Endothelial cell of umbilical vein (primary cell): ENCODE results near the gene SPRN. TPM values are rescaled to one million over a fixed set of nuclear protein-coding genes. Genes with fewer than 3 reads are reported as not detected.
"Not testable (repeated sequence)": the region's sequence is repeated elsewhere in the genome, so short reads cannot be mapped to it uniquely, and the experiment has no call there.

Experiments used
- BruUV-seq: library from RNA; stranded (reverse); fragments of 400-500 nt; replicated peaks from 2 replicates; lab custom pipeline; 2021; lab: Mats Ljungman, UMichigan
- CTCF ChIA-PET: fragments of 300-600, 350-600 bp; sonication (Branson Sonifier 250); formaldehyde crosslinking; loops from one replicate; lab custom pipeline; 2021; ENCODE audit warnings: antibody characterized with exemption, inconsistent platforms; lab: Charles Lee
- POLR2A ChIA-PET: fragments of 300-600, 350-600 bp; sonication (Branson Sonifier 250); formaldehyde crosslinking; loops from one replicate; lab custom pipeline; 2021; ENCODE audit warnings: antibody characterized with exemption, inconsistent platforms; lab: Charles Lee
- DNase-seq: peaks from one replicate; pipeline ENCODE4 v3.0.0-alpha.2; 2011; ENCODE audit warnings: low read depth, low spot score
- FAIRE-seq: peaks from 2 replicates; lab custom pipeline; 2011; peaks lifted over from hg19 to GRCh38; lab: Jason Lieb, UNC
- H2AFZ ChIP-seq: 2 replicates; pipeline ENCODE4 v1.6.0; 2012; ENCODE audit warnings: low read depth, low read length, control low read depth, inconsistent platforms
- H3K27ac ChIP-seq: 2 replicates; pipeline ENCODE4 v1.5.1; 2011; ENCODE audit warnings: low read depth, mild to moderate bottlenecking, control low read depth, low read length, moderate library complexity; ENCODE audit not compliant: insufficient read depth
- H3K27me3 ChIP-seq, 2 experiments: 2 replicates each; pipeline versions ENCODE4 v1.6.0 to v1.6.1; 2011; ENCODE audit warnings: low read length in 2 of 2, mixed read lengths in 1 of 2; ENCODE audit not compliant: control insufficient read depth in 2 of 2, insufficient read depth in 2 of 2
- H3K36me3 ChIP-seq, 2 experiments: 2 replicates in 1 of 2; 3 replicates in 1 of 2; pipeline ENCODE4 v1.5.1; 2011; ENCODE audit warnings: low read length in 2 of 2, mild to moderate bottlenecking in 1 of 2, moderate library complexity in 1 of 2; ENCODE audit not compliant: control insufficient read depth in 2 of 2, insufficient read depth in 2 of 2; ENCODE audit errors: extremely low read depth in 1 of 2
- H3K4me1 ChIP-seq: 3 replicates; pipeline ENCODE4 v1.5.1; 2011; ENCODE audit warnings: mild to moderate bottlenecking, low read length; ENCODE audit not compliant: control insufficient read depth, insufficient read depth; ENCODE audit errors: extremely low read depth
- H3K4me2 ChIP-seq: 2 replicates; pipeline ENCODE4 v1.6.1; 2011; ENCODE audit warnings: low read length, control low read depth, mixed read lengths; ENCODE audit not compliant: insufficient read depth
- H3K4me3 ChIP-seq, 3 experiments: fragments of 200-600 bp in 1 of 3; sonication (generic), shearing (Covaris generic) in 1 of 3; replicated peaks in 1 of 3; 2 replicates each; pipeline ENCODE4 v1.5.1; 2011 to 2016; ENCODE audit warnings: control low read depth in 3 of 3, low read length in 3 of 3, mild to moderate bottlenecking in 2 of 3, inconsistent platforms in 1 of 3, low read depth in 1 of 3, moderate library complexity in 1 of 3; ENCODE audit not compliant: insufficient read depth in 1 of 3
- H3K79me2 ChIP-seq: 2 replicates; pipeline ENCODE4 v1.6.0; 2012; ENCODE audit warnings: low read length, inconsistent platforms; ENCODE audit not compliant: control insufficient read depth, insufficient read depth
- H3K9ac ChIP-seq: replicated peaks from 2 replicates; pipeline ENCODE3; 2011; ENCODE audit warnings: low read length, control low read depth; ENCODE audit not compliant: insufficient read depth; ENCODE audit errors: extremely low read depth
- H3K9me1 ChIP-seq: replicated peaks from 3 replicates; pipeline ENCODE4 v1.6.0; 2011; ENCODE audit warnings: mild to moderate bottlenecking, low read length; ENCODE audit not compliant: control insufficient read depth, insufficient read depth; ENCODE audit errors: extremely low read depth
- H3K9me3 ChIP-seq: replicated peaks from 2 replicates; pipeline ENCODE4 v1.5.1; 2012; ENCODE audit warnings: low read length, inconsistent platforms; ENCODE audit not compliant: control insufficient read depth, insufficient read depth
- H4K20me1 ChIP-seq: replicated peaks from 2 replicates; pipeline ENCODE3; 2011; ENCODE audit warnings: mild to moderate bottlenecking, low read length; ENCODE audit not compliant: control insufficient read depth, insufficient read depth; ENCODE audit errors: extremely low read depth
- EZH2 ChIP-seq: IDR thresholded peaks from 2 replicates; pipeline ENCODE4 v1.6.1; 2012; ENCODE audit warnings: borderline replicate concordance, low read depth, mild to moderate bottlenecking, moderate library complexity, low read length, inconsistent platforms; ENCODE audit not compliant: severe bottlenecking
- FOS ChIP-seq: IDR thresholded peaks from 2 replicates; pipeline ENCODE4 v1.6.1; 2011; ENCODE audit warnings: mild to moderate bottlenecking, low read length, moderate library complexity, borderline replicate concordance; ENCODE audit not compliant: insufficient read depth
- GATA2 ChIP-seq: IDR thresholded peaks from 2 replicates; pipeline ENCODE4 v1.7.0; 2011; ENCODE audit warnings: low read depth, mild to moderate bottlenecking, moderate library complexity, mixed read lengths, low read length; ENCODE audit not compliant: insufficient read length, insufficient read depth
- JUN ChIP-seq: IDR thresholded peaks from 2 replicates; pipeline ENCODE4 v1.6.1; 2011; ENCODE audit warnings: borderline replicate concordance, low read depth; ENCODE audit not compliant: insufficient read length, insufficient read depth
- MYC ChIP-seq: IDR thresholded peaks from one replicate; pipeline ENCODE4 v1.6.1; 2011; ENCODE audit warnings: mild to moderate bottlenecking, low read depth, low read length
- POLR2A ChIP-seq: IDR thresholded peaks from 2 replicates; pipeline ENCODE4 v1.6.1; 2012; ENCODE audit warnings: low read depth, mild to moderate bottlenecking, control low read depth, low read length
- POLR2AphosphoS5 ChIP-seq: IDR thresholded peaks from 2 replicates; pipeline ENCODE4 v1.6.1; 2012; ENCODE audit warnings: low read depth, mild to moderate bottlenecking, control low read depth, low read length, moderate library complexity; ENCODE audit not compliant: insufficient read depth
- dilution Hi-C: fragments of 300-500 bp; cut with MboI; formaldehyde crosslinking; loops from one replicate; pipeline ENCODE4 v1.15.0; 2019; ENCODE audit warnings: low sequenced_read_pairs; ENCODE audit not compliant: extremely low pct_ligation_motif_present
- intact Hi-C: fragments of 100-400 bp; cut with micrococcal nuclease; formaldehyde crosslinking; loops from one replicate; pipeline ENCODE4 v1.10.0; 2022
- polyA plus RNA-seq, 4 experiments: library from polyadenylated mRNA; depleted of rRNA in 3 of 4; stranded (reverse) in 3 of 4; unstranded in 1 of 4; fragments of >200 nt; gene quantifications; 2 replicates each; pipeline versions ENCODE4 v1.2.1 to v1.2.3, GENCODE V29; 2011 to 2012; ENCODE audit warnings: missing spikeins in 1 of 4
- total RNA-seq: library from RNA; stranded (reverse); gene quantifications from 2 replicates; pipeline ENCODE4 v1.2.3, GENCODE V29; 2021
- TF ChIP-seq, protein P1 (sequence below): IDR thresholded peaks from 2 replicates; pipeline ENCODE4 v1.6.1; 2011; ENCODE audit not compliant: insufficient read depth, insufficient read length
- TF ChIP-seq, protein P2 (sequence below), 2 donors: IDR thresholded peaks; 1 replicate in 1 of 2; 2 replicates in 1 of 2; pipeline ENCODE4 v1.5.1; 2011; ENCODE audit warnings: low read length in 2 of 2, mild to moderate bottlenecking in 2 of 2, moderate library complexity in 2 of 2, control low read depth in 1 of 2, inconsistent platforms in 1 of 2, low read depth in 1 of 2; ENCODE audit not compliant: insufficient read depth in 1 of 2; ENCODE audit errors: extremely low read depth in 1 of 2

Gene SPRN
- total and polyA plus RNA-seq, 2 donors (not counting 3 experiments of a cell fraction or from before 2014, with no cell fraction given) = 0.13 TPM; not detected in 1

DNA sequence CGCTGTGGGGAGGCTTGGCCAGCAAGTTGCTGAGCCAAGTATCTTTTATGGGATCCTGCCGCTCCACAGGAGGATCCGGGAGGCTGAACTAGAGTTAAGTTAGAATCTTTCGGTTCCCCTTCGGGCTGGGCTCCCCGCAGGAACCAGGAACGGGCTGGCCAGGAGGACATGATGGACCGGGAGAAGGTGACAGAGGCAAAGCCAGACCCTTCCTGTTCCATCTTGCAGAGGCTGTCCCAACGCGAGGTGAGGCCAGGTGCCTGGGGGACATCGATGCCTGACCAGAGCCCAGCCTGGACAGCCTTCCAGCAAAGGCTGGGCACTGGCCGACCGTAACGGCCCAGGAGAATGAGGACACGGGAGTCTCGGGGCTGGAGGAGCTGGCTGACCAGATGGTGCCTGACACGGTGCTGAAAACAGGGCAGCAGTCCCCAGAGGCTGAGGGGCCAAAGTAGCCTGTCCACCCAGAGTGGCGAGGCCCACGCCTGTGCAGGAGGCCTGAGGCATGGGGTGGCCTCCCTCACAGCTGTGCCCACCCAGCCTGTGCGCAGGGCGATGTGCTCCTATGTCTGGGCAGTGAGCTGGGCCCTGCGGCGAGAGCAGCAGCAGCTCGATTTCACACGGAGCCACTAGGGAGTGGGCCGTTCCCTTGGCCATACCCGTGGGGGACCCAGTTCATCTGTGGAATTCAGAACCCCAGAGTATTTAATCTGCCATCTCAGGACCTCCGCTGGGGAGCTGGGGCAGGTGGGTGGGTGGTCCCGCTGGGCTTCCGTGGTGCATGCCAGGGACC lies 47.2 kb downstream of the SPRN start:
- ChIA-PET POLR2A (no interaction called here), CTCF (interaction anchor here (1.2 kb wide), 1 partner anchor 18 kb away, joined by 3 read pairs; no protein-coding TSS in a partner anchor)
- DNase-seq (no peak), FAIRE-seq (no peak)
- Histone ChIP-seq H3K9me3 (no peaks in the 10 kb centered on the region), H2AFZ (no peak overlapping the region), H3K9me1 (no peaks in the 10 kb centered on the region), H3K36me3 (no peaks in the 10 kb centered on the region), H3K4me1 (peaks cover 14% of the 10 kb centered on the region), H3K9ac (no peak overlapping the region), H3K79me2 (peaks cover 1% of the 10 kb centered on the region), H3K27ac (no peak overlapping the region), H3K4me3 (no peak overlapping the region), H3K4me2 (no peak overlapping the region), H3K27me3 (no peaks in the 10 kb centered on the region), H4K20me1 (no peaks in the 10 kb centered on the region)
- dilution Hi-C loops (no loop called here), intact Hi-C loops (no loop called here)
- TF ChIP-seq JUN = no peak
- TF ChIP-seq EZH2 = no peak
- TF ChIP-seq, protein P1, sequence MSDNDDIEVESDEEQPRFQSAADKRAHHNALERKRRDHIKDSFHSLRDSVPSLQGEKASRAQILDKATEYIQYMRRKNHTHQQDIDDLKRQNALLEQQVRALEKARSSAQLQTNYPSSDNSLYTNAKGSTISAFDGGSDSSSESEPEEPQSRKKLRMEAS = no peak
- no peak for TF ChIP-seq MYC
- TF ChIP-seq, protein P2, sequence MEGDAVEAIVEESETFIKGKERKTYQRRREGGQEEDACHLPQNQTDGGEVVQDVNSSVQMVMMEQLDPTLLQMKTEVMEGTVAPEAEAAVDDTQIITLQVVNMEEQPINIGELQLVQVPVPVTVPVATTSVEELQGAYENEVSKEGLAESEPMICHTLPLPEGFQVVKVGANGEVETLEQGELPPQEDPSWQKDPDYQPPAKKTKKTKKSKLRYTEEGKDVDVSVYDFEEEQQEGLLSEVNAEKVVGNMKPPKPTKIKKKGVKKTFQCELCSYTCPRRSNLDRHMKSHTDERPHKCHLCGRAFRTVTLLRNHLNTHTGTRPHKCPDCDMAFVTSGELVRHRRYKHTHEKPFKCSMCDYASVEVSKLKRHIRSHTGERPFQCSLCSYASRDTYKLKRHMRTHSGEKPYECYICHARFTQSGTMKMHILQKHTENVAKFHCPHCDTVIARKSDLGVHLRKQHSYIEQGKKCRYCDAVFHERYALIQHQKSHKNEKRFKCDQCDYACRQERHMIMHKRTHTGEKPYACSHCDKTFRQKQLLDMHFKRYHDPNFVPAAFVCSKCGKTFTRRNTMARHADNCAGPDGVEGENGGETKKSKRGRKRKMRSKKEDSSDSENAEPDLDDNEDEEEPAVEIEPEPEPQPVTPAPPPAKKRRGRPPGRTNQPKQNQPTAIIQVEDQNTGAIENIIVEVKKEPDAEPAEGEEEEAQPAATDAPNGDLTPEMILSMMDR (IDR thresholded peaks at IDR 0.05; ENCODE audit: extremely low read depth in 1 of 2, insufficient read depth in 1 of 2, low read depth in 1 of 2, low read length in 2 of 2) = no peak
- no peak for TF ChIP-seq FOS
- no peak for TF ChIP-seq POLR2A
- no peak for TF ChIP-seq POLR2AphosphoS5
- TF ChIP-seq GATA2 = no peak
- no TSS peak for BruUV-seq

GRCh38 chr10:133376183-133376582 lies 48.2 kb downstream of the SPRN start:
- H3K79me2 ChIP-seq, DNase-seq, H3K9ac ChIP-seq, POLR2A ChIA-PET, CTCF ChIA-PET, H4K20me1 ChIP-seq, H2AFZ ChIP-seq, H3K27ac ChIP-seq, dilution Hi-C loops, H3K27me3 ChIP-seq, H3K9me3 ChIP-seq, H3K4me2 ChIP-seq, H3K36me3 ChIP-seq, H3K4me3 ChIP-seq, BruUV-seq, FAIRE-seq, intact Hi-C loops, H3K9me1 ChIP-seq: not testable (repeated sequence)
- peaks cover 14% of the 10 kb centered on the region for H3K4me1 ChIP-seq
